Thoracic aorta (tissue), 2 donors: ENCODE measurements around the gene ACAD10. TPM values are rescaled to one million over a fixed set of nuclear protein-coding genes. Genes with fewer than 3 reads are reported as not detected.
"Not testable (repeated sequence)": the region's sequence is repeated elsewhere in the genome, so short reads cannot be mapped to it uniquely, and the experiment has no call there.

Experiments
- ATAC-seq: fragments of 150-250 bp; one replicate; pipeline ENCODE4 v1.8.0; 2017; ENCODE audit warnings: low read depth; ENCODE audit not compliant: insufficient number of reproducible peaks, low FRiP score
- DNase-seq: peaks from one replicate; pipeline ENCODE4 v3.0.0-alpha.2; 2020; ENCODE audit warnings: low spot score
- H3K27ac ChIP-seq, 2 donors: fragments of 200-600 bp; sonication (generic); 1 replicate in 1 of 2; 2 replicates in 1 of 2; pipeline ENCODE4 v1.5.1; 2016; ENCODE audit warnings: mild to moderate bottlenecking in 2 of 2, moderate library complexity in 2 of 2
- H3K27me3 ChIP-seq: fragments of 200-600 bp; sonication (generic); replicated peaks from 2 replicates; pipeline ENCODE4 v1.6.0; 2016; ENCODE audit warnings: mild to moderate bottlenecking; ENCODE audit not compliant: insufficient read depth
- H3K36me3 ChIP-seq: fragments of 200-600 bp; sonication (generic); one replicate; pipeline ENCODE4 v1.5.1; 2016
- H3K4me1 ChIP-seq, 2 donors: fragments of 200-600 bp; sonication (generic); 1 replicate in 1 of 2; 2 replicates in 1 of 2; pipeline versions ENCODE4 v1.5.1 to v1.6.0; 2016; ENCODE audit warnings: low read depth in 2 of 2, mild to moderate bottlenecking in 1 of 2; ENCODE audit not compliant: control insufficient read depth in 1 of 2
- H3K4me3 ChIP-seq: fragments of 200-600 bp; sonication (generic); 2 replicates; pipeline ENCODE4 v1.5.1; 2016; ENCODE audit warnings: mild to moderate bottlenecking
- H3K9me3 ChIP-seq: fragments of 200-600 bp; sonication (generic); 2 replicates; pipeline ENCODE4 v1.5.1; 2016
- CTCF ChIP-seq: fragments of 200-600 bp; sonication (generic); IDR thresholded peaks from one replicate; pipeline ENCODE4 v1.5.1; 2019; ENCODE audit warnings: antibody characterized with exemption
- total RNA-seq, 2 donors: library from RNA; depleted of rRNA; stranded (reverse); fragments of >200 nt; gene quantifications; one replicate each; pipeline versions ENCODE4 v1.1.0 to v1.2.3, GENCODE V29; 2016

ACAD10 gene
- total RNA-seq, 2 donors from 2014 or later: 15.8 to 17.6 TPM

DNA sequence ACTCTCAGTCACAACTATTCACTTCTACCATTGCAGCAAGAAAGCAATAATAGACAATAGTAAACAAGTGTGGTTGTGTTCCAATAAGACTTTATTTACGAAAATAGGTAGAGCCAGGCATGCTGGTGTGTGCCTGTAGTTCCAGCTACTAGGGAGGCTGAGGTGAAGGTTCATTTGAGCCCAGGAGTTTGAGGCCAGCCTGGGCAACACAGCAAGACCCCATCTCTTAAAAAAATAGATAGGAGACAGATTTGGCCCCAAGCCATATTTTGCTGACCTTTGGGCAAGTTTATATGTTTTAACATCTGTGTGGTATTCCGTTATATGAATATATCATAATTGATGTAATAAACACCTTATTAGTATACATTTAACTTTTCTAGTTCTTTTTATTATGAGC is 14.1 kb downstream of the ACAD10 start:
- H3K27me3 ChIP-seq: no peaks in the 10 kb centered on the region
- peaks cover 11% of the 10 kb centered on the region for H3K36me3 ChIP-seq
- TF ChIP-seq CTCF: no peak

DNA sequence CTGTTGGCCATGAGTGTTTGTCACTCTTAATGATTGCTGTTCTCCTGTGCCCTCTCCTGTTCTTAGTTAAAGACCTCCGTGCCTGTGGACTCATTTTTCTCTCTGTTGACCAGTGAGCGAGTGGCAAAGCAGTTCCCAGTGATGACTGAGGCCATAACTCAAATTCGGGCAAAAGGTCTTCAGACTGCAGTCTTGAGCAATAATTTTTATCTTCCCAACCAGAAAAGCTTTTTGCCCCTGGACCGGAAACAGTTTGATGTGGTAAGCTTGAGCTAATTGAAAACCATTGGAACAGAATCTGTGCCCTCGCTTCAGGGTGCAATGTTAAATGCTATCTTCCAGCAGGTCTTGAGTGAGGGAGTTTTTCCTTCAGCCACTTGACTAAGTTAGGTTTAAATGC is 19.8 kb downstream of the ACAD10 start:
- no peak for DNase-seq
- TF ChIP-seq CTCF: no peak

More for the DNA sequence above, 14.1 kb downstream of the ACAD10 start:
- Histone ChIP-seq H3K4me3 (no peak overlapping the region), H3K4me1 (no peaks in the 10 kb centered on the region), H3K9me3 (no peaks in the 10 kb centered on the region), H3K27ac (no peak overlapping the region)
- ATAC-seq (no peak), DNase-seq (no peak)

DNA sequence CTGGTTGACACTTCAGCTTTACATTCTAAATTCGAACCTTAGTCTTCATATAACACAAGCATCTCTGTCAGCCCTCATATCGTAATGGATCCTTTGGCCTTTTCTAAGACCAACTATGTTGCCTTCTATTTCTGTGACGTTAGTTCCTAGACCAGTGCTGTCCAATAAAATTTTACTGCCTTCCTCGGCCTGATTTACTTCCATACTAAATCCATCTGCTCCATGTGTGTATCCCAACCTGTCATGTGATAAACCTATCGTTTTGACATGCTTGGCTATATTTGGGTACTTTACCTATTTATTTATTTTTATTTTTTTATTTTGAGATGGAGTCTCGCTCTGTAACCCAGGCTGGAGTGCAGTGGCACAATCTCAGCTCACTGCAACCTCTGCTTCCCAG is 20.3 kb downstream of the ACAD10 start:
- H3K36me3 ChIP-seq: peaks cover 18% of the 10 kb centered on the region

More for the DNA sequence above, 19.8 kb downstream of the ACAD10 start:
- ATAC-seq: no peak
- Histone ChIP-seq H3K4me1 (no peaks in the 10 kb centered on the region), H3K9me3 (no peaks in the 10 kb centered on the region), H3K27ac (no peak overlapping the region), H3K27me3 (no peaks in the 10 kb centered on the region), H3K36me3 (peaks cover 16% of the 10 kb centered on the region), H3K4me3 (no peak overlapping the region)

GRCh38 chr12:111715279-111715678 is 29.4 kb downstream of the ACAD10 start:
- peaks cover 40% of the 10 kb centered on the region for H3K36me3 ChIP-seq
- no peaks in the 10 kb centered on the region for H3K27me3 ChIP-seq
- no peaks in the 10 kb centered on the region for H3K4me1 ChIP-seq
- H3K9me3 ChIP-seq: no peaks in the 10 kb centered on the region
- DNase-seq (no peak), ATAC-seq (no peak)
- no peak overlapping the region for H3K4me3 ChIP-seq
- no peak for TF ChIP-seq CTCF
- H3K27ac ChIP-seq: no peak overlapping the region

More for the DNA sequence above, 20.3 kb downstream of the ACAD10 start:
- no peak for DNase-seq
- no peak for ATAC-seq
- no peak for TF ChIP-seq CTCF
- Histone ChIP-seq H3K9me3 (no peaks in the 10 kb centered on the region), H3K4me1 (no peaks in the 10 kb centered on the region), H3K4me3 (no peak overlapping the region), H3K27me3 (no peaks in the 10 kb centered on the region), H3K27ac (no peak overlapping the region)

DNA sequence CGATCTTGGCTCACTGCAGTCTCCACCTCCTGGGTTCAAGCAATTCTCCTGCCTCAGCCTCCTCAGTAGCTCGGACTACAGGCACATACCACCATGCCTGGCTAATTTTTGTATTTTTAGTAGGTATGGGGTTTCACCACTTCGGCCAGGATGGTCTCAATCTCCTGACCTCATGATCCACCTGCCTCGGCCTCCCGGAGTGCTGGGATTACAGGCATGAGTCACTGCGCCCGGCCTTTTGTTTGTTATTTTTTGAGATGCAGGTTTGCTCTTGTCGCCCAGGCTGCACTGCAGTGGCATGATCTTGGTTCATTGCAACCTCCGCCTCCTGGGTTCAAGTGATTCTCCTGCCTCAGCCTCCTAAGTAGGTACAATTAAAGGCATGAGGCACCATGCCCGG is 33.5 kb downstream of the ACAD10 start:
- DNase-seq, H3K27me3 ChIP-seq, H3K9me3 ChIP-seq, ATAC-seq, H3K27ac ChIP-seq, H3K4me1 ChIP-seq, H3K4me3 ChIP-seq: not testable (repeated sequence)
- peaks cover 20% of the 10 kb centered on the region for H3K36me3 ChIP-seq

GRCh38 chr12:111720457-111720856 is 34.6 kb downstream of the ACAD10 start:
- DNase-seq: no peak
- Histone ChIP-seq H3K9me3 (no peaks in the 10 kb centered on the region), H3K36me3 (peaks cover 12% of the 10 kb centered on the region), H3K27me3 (no peaks in the 10 kb centered on the region), H3K4me3 (no peak overlapping the region), H3K27ac (no peak overlapping the region), H3K4me1 (no peaks in the 10 kb centered on the region)
- ATAC-seq: no peak
- no peak for TF ChIP-seq CTCF

GRCh38 chr12:111723646-111724360 is 38.0 kb downstream of the ACAD10 start:
- H3K27ac ChIP-seq, H3K9me3 ChIP-seq, H3K4me3 ChIP-seq, H3K36me3 ChIP-seq, ATAC-seq, H3K27me3 ChIP-seq, DNase-seq, H3K4me1 ChIP-seq: not testable (repeated sequence)
